Ammon's horn (tissue), 1 donor: ENCODE data around the gene R3HDM1.
A peak's percentile ranks its signal among the peaks of the same experiment; 100 is the strongest.
"Not testable (repeated sequence)": the region's sequence is repeated elsewhere in the genome, so short reads cannot be mapped to it uniquely, and the experiment has no call there.

ENCODE experiments used
- DNase-seq: peaks from one replicate; pipeline ENCODE4 v3.0.0-alpha.2; 2016; ENCODE audit warnings: low spot score

The R3HDM1 gene

GRCh38 chr2:135709992-135710391, 178.7 kb downstream of the R3HDM1 start:
- peak; percentile 70 for DNase-seq

- DNase-seq = not testable (repeated sequence)
These were observed 183.8 kb downstream of the R3HDM1 start for GRCh38 chr2:135715086-135715485.

DNA sequence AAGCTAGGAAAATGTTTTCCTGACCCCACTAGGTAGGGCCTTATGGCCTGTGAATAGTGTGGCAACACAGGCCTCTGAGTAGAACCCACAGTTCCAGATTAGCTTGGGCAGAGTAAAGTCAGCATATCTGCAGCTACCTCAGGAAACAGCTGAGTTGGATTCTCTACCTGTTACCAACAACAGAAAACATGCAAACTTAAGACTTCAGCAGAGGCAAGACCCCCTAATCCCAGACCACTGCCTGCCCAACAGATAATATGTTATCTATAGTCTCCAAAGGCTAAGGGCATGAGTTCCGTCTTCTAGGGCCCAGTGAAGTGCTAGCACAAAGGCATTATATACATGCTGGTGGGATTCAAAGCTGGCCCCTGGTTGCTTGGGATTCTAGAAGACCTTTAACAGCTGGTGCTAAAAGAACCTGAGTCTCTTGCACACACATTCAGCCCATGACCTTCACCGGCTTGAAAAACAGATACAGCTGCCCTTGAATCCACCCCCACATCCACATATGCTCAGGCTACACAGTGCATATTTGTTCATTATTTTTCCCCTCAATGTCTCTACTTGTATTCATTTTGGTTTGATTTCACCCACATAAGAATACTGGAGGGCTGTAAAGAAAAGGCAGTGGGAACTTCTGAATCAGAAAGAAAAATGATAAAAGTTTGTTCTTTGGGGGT, 196.9 kb downstream of the R3HDM1 start:
- DNase-seq = no peak

DNA sequence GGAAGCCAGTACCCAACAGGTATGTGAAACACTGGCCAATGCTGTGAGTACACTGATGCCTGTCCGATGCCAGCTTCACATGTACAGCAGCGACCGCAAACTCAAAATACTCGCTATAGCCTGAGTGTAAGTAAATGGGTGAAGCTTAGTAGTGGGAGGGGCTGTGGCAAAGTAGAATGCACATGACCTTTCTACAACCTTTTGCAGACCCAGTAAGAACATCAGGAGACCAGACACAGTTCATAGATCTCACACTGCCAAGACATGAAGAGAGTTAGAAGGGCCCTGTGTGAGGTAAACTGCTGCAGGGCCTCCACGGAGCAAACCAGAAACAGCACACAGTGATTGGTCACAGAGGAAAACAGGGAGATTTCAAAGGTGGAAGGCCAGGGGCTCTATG, 201.3 kb downstream of the R3HDM1 start:
- DNase-seq = no peak

DNA sequence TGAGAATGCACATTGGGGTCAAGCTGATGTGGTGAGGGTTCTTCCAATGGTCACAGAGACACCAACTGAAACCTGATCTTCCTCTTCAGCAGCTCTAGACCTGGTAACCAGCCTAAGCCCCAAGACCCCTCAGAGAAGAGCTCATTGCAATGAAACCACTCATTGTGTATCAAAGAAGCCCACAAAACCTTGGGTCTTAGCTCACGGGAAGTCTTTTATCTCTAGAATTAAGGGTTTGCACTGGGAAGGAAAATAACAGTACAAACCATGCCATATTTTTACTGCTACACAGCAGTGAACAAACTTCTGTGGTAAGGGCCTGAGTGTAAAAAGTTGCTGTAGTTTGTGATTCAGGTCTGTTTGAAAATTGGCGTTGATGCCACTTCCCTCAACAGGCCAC, 201.8 kb downstream of the R3HDM1 start:
- no peak for DNase-seq

GRCh38 chr2:135736546-135736945, 205.3 kb downstream of the R3HDM1 start:
- no peak for DNase-seq

DNA sequence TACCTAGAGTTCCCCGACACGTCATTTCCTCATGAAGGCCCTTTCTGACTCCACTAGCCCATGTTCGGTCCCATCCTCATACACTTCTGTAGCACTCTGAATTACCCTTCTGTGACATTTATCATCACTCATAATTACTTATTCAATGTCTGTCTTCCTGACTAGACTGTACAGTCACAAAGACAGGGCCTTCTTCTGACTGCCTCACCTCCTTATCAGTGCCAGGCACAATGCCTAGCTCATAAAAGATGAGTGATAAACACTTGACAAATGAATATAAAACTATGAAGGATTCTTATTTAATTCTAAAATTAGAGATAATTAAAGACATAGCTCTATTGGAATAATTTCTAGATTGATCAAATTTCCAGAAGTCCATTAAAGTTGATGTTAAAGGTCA, 208.9 kb downstream of the R3HDM1 start:
- DNase-seq = no peak

DNA sequence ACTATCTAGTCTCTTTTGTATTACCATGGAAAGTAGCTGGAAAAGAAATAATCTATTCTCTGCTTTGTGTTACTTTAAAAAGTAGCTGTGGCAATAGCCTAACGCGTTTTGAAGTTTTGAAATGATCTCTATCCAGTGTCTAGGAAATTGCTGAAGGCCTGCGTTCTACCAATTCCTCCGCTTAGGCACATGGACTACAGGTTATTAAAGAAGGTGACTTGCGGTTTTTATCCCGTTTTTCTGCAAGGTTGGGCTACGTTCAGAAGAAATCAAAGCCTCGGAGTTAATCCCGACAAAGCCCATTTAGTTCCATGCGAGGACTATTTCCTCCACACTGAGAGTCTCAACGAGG, 209.7 kb downstream of the R3HDM1 start:
- no peak for DNase-seq

DNA sequence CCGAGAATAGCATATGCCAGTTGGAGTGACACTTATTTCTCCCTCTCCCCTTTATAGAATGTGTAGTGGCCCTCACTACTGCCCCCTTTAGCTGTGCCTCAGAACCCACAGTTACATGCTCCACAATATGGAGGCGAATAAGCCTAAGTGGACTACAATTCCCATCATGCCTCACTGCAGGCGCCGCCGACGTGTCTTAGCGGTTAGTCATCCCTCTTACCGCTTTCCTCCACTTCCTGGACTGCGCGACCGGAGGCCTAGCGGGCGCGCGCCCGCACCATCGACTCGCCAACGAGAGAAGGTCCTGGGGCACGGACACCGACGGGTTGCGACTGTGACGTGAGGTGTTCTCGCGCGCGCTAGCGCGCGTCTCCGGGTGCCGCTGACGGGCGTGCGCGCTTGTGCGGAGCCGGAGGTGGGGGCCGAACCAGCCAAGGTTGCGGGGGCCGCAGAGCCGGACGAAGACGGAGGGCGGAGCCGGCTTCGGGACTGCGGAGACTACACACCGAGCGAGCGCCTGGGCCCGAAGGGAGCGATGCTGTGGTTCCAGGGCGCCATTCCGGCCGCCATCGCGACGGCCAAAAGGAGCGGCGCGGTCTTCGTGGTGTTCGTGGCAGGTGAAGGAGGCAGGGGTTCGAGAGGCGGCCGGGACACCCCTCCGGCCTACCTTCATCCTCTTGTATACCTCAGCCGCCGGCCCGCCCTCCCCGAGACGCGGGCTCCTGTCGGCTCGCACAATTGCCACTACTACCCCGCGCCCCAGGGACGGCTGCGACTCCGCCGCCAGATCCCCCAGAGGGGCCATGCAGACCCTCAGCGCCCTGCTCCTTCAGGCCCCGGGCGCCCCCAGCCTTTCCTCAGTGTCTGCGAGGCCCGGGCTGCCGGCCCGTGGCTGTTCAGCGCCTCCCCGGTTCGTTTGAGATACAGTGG, 210.4 kb downstream of the R3HDM1 start, which contains the start of gene UBXN4:
Gene UBXN4 (plus strand): TSS at position 461 of the 930 bp plus-strand sequence. CDS start 75 bp downstream, at position 536.
- DNase-seq = peak; percentile 99

DNA sequence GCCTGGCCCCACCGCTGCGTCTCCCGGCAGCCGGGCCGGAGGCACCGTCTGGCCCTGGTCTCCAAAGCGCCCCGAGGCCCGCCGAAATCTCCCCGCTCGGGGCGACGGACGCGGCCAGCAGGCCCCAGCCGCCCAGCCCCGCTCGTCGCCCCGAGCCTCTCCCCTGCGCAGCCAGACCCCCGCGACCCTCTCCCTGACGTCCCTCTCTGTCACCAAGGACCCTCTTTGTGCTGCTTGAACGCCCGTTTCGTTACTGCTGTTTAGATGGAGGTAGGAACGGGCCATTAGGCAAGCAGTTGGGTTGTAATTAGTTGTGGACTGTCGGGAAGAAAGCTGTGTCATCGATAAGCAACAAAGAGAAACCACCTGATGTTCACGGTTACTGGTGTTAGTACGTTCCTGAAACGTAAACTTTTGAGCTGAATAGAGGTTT, 211.1 kb downstream of the R3HDM1 start:
- DNase-seq = peak; percentile 56

DNA sequence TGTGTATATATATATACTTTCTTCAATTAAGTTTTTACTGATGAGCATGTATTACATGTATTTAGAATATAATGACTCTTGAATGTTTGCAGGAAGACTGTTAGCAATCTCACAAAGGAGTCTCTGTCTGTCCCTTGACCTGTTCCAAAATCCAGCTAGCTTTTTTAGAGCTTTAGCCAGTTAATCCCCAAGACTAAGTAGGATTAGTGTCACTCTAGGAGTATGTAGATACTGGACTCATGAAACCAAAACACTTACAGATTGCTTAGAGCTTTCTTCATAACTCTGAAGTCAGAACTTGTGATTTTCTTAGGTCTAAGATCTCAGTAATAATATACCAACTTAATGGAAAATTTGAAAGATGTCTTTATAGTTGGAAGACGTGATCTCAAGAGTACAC, 212.6 kb downstream of the R3HDM1 start:
- no peak for DNase-seq

GRCh38 chr2:135744760-135745314, 213.6 kb downstream of the R3HDM1 start:
- DNase-seq = peak; percentile 12

DNA sequence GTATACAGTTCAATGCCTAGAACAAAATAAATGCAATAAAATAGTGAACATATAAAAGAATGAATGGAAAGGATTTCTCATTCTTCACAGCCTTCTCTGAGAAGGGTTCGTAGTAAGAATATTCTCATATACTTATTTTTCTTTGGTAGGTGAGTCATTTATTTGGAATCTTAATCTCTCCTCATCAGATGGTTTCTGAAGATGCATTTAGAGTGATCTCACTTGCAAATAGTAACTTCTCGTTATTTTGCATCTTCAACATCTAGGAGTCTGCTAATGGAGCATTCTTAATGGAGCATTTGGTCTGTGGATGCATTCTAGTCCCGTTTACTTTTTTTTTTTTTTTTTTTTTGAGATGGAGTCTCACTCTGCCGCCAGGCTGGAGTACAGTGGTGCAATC, 214.3 kb downstream of the R3HDM1 start:
- DNase-seq = no peak

DNA sequence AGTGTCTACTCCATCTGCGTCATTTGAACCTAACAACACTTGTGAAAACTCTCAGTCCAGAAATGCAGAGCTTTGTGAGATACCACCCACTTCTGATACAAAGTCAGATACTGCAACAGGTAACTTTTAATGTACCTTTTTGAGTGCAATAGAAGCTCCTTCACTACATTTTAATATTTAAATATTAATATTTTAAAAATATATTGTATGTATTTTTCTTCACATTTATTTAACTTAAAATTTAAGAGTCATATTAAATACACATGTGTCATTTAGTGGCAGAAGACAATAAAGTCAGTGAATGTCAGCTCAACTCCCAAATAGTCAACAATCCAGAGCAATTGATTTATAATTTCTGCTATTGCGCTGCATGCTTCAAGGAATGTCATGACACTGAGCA, 224.3 kb downstream of the R3HDM1 start:
- no peak for DNase-seq

GRCh38 chr2:135756692-135757091, 225.4 kb downstream of the R3HDM1 start:
- no peak for DNase-seq

DNA sequence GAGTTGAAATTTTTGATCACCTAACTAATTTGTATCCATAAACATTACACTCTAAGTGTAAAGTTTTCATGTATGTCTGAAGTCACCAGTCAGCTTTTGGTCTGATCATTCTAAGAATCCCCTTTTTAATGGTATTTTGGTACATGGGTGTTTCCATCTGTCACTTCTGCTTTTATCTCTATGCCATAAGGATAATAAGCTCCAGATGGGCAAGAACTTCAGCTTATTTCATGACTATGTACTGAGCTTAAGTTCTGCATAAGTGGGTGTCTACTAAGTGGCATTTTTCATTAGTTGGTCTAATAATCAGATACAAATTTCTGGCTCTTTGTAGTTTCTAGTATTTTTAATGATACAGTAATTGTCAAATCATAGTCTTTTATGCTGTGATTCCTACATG, 230.7 kb downstream of the R3HDM1 start:
- no peak for DNase-seq

DNA sequence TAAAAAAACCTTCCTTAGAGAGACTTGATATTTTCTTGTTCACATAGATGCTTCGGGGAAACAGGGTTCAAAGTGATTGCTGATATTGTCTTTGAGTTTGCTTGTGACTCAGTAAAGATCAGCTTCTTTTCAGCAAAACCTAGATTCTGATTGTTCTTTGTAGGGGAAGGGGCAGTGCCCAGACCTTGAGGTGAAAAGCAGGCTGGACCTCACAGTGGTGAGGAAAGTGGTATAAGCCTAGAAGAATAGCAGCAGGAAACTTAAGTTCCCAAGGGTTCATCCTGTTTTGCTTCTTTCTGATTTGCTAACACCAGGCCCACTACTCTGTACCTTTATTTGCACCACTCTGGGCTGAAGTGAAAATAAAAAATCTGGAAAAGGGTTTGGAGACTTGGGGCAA, 231.2 kb downstream of the R3HDM1 start:
- no peak for DNase-seq

DNA sequence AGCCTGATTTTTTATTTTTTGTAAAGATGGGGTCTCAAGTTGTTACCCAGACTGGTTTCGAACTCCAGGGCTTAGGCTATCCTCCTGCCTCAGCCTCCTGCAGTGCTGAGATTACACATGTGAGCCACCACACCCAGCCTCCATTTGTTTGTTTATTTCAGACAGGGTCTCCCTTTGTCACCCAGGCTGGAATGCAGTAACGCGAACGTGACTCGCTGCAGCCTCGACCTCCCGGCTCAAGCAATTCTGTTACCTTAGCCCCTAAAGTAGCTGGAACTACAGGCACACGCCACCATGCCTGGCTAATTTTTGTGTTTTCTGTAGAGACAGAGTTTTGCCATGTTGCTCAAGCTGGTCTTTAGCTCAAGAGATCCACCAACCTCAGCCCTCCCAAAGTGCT, 237.6 kb downstream of the R3HDM1 start:
- DNase-seq = no peak

DNA sequence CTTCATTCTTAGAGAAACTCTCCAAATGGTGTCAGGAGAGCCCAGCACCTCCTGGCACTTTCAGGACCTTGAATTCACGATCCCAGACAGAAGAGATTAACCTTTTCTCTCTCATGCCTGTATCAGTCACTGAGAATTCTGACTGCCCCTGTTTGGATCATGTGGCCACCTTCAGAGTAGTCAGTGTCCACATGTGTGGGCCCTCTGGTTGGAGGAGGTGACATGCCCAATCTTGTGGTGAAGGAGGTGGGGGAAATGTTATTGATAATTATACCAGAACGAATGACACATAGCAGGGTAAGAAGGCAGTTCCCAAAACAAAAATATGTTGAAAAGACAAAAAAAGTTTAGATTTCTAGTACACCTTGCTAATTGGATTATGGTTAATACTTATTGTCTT, 242.0 kb downstream of the R3HDM1 start:
- DNase-seq = no peak

GRCh38 chr2:135773917-135774316, 242.6 kb downstream of the R3HDM1 start:
- no peak for DNase-seq
